A673 (cell line): Measurements from ENCODE around the gene ACKR1.

ENCODE experiments used
- EZH2 ChIP-seq: fragments of 200-600 bp; sonication (generic); IDR thresholded peaks from 2 replicates; pipeline ENCODE4 v1.6.1; 2017; ENCODE audit warnings: borderline replicate concordance, low read depth, mild to moderate bottlenecking, mixed read lengths, antibody characterized with exemption, low read length; ENCODE audit not compliant: poor library complexity, severe bottlenecking
- TF ChIP-seq, protein P1 (sequence below): fragments of 300-800, 200-600 bp; sonication (generic); conservative IDR thresholded peaks from 2 replicates; pipeline ENCODE4 v1.5.1; 2017; ENCODE audit warnings: low read depth, mild to moderate bottlenecking, antibody characterized with exemption, low read length, moderate library complexity, mixed read lengths

DNA sequence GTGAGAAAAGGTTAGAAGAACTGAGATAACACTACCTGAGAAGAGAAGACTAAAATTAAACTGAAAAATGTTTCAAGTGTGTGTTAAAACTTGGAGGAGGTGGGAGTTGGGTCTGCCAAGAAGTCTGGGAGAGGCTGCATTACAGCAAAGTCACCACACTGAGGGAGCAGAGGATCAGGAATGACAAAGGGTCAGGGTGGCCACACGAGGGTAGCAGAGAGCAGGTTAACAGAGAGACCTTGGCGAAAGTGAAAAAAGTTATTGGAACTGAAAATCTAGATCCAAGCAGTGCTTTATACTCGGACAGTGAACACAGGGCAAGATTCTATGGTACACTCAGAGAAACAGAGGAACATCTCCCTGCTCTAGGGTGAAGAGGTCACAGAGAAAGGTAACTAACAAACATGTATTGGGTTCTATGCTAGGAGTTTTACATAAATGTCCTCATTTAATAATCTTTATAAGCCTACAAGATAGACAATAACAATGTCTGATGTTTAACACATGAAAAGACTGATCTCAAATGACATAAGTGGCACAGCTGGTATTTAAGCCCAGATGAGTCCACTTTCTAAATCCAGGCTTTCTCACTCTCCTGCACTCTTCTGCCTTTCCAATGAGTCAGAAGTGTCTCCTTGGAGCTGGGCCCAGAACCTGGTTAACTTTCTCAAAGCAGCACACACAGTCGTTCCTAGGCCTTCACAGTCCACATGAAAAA, 43.5 kb upstream of the ACKR1 start:
- TF ChIP-seq, protein P1, sequence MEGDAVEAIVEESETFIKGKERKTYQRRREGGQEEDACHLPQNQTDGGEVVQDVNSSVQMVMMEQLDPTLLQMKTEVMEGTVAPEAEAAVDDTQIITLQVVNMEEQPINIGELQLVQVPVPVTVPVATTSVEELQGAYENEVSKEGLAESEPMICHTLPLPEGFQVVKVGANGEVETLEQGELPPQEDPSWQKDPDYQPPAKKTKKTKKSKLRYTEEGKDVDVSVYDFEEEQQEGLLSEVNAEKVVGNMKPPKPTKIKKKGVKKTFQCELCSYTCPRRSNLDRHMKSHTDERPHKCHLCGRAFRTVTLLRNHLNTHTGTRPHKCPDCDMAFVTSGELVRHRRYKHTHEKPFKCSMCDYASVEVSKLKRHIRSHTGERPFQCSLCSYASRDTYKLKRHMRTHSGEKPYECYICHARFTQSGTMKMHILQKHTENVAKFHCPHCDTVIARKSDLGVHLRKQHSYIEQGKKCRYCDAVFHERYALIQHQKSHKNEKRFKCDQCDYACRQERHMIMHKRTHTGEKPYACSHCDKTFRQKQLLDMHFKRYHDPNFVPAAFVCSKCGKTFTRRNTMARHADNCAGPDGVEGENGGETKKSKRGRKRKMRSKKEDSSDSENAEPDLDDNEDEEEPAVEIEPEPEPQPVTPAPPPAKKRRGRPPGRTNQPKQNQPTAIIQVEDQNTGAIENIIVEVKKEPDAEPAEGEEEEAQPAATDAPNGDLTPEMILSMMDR, result peak; percentile 95
- TF ChIP-seq EZH2, result no peak
